ENCODE measurements around the gene GALT. TPM values are rescaled to one million over a fixed set of nuclear protein-coding genes. Genes with fewer than 3 reads are reported as not detected.

GALT gene
- total RNA-seq, 1 donor from 2014 or later: 57.2 TPM

- H3K9me3 Mint-ChIP-seq (ENCODE audit: unreplicated experiment): no peaks in the 10 kb centered on the region
- H3K27me3 Mint-ChIP-seq (ENCODE audit: unreplicated experiment): no peaks in the 10 kb centered on the region
- no peak for TF ChIP-seq CTCF (IDR thresholded peaks at IDR 0.05)
- peaks cover 19% of the 10 kb centered on the region for H3K4me1 Mint-ChIP-seq (ENCODE audit: unreplicated experiment)
- H3K4me3 Mint-ChIP-seq (ENCODE audit: unreplicated experiment): peak overlapping the region; percentile 79
- peaks cover 7% of the 10 kb centered on the region for H3K36me3 Mint-ChIP-seq (ENCODE audit: unreplicated experiment)
- no peak for DNase-seq (ENCODE audit: extremely low spot score, unreplicated experiment)
- H3K27ac Mint-ChIP-seq (ENCODE audit: unreplicated experiment): peak overlapping the region; percentile 89
Measured at GRCh38 chr9:34611251-34611810, 35.1 kb upstream of the GALT start.

GRCh38 chr9:34611811-34612787 lies 34.4 kb upstream of the GALT start, which contains the start of gene RPP25L:
RPP25L (minus strand) TSS chr9:34612097; CDS start chr9:34611296, 801 bp downstream.
- no peak for TF ChIP-seq CTCF (IDR thresholded peaks at IDR 0.05)
- no peaks in the 10 kb centered on the region for H3K27me3 Mint-ChIP-seq (ENCODE audit: unreplicated experiment)
- peak; percentile 95 for DNase-seq (ENCODE audit: extremely low spot score, unreplicated experiment)
- peaks cover 19% of the 10 kb centered on the region for H3K4me1 Mint-ChIP-seq (ENCODE audit: unreplicated experiment)
- H3K9me3 Mint-ChIP-seq (ENCODE audit: unreplicated experiment): no peaks in the 10 kb centered on the region
- H3K27ac Mint-ChIP-seq (ENCODE audit: unreplicated experiment): peak within 1 kb of the TSS; percentile 89
- peak within 1 kb of the TSS; percentile 79 for H3K4me3 Mint-ChIP-seq (ENCODE audit: unreplicated experiment)
- H3K36me3 Mint-ChIP-seq (ENCODE audit: unreplicated experiment): peaks cover 12% of the 10 kb centered on the region

- DNase-seq (ENCODE audit: extremely low spot score, unreplicated experiment): no peak
- Mint-ChIP-seq H3K4me3 (ENCODE audit: unreplicated experiment) (peak overlapping the region; percentile 79), H3K36me3 (ENCODE audit: unreplicated experiment) (peaks cover 12% of the 10 kb centered on the region), H3K27ac (ENCODE audit: unreplicated experiment) (peak overlapping the region; percentile 89), H3K9me3 (ENCODE audit: unreplicated experiment) (no peaks in the 10 kb centered on the region), H3K4me1 (ENCODE audit: unreplicated experiment) (peaks cover 19% of the 10 kb centered on the region), H3K27me3 (ENCODE audit: unreplicated experiment) (no peaks in the 10 kb centered on the region)
- peak; percentile 90 for TF ChIP-seq CTCF (IDR thresholded peaks at IDR 0.05)
Measured at GRCh38 chr9:34612788-34613390, 33.6 kb upstream of the GALT start.

- Mint-ChIP-seq H3K9me3 (ENCODE audit: unreplicated experiment) (no peaks in the 10 kb centered on the region), H3K36me3 (ENCODE audit: unreplicated experiment) (peaks cover 12% of the 10 kb centered on the region), H3K27me3 (ENCODE audit: unreplicated experiment) (no peaks in the 10 kb centered on the region), H3K4me1 (ENCODE audit: unreplicated experiment) (peaks cover 33% of the 10 kb centered on the region), H3K4me3 (ENCODE audit: unreplicated experiment) (no peak overlapping the region), H3K27ac (ENCODE audit: unreplicated experiment) (no peak overlapping the region)
- no peak for DNase-seq (ENCODE audit: extremely low spot score, unreplicated experiment)
- TF ChIP-seq CTCF (IDR thresholded peaks at IDR 0.05): no peak
Measured at GRCh38 chr9:34615132-34615531, 31.3 kb upstream of the GALT start.

Data from osteocyte (in vitro differentiated cells).